Stimulated activated naive B cell treated with anti-CD40 and anti-IgM and Interleukin-4, amounts not matched to agents 10 μg/mL and 1 μg/mL and 100 μg/mL, for 72 hours (primary cell): ENCODE measurements around the gene FOXQ1.
"Not testable (repeated sequence)": the region's sequence is repeated elsewhere in the genome, so short reads cannot be mapped to it uniquely, and the experiment has no call there.

Experiments
- ATAC-seq, 2 donors: fragments of 150-1000 bp; cut with Tn5 transposase; replicated peaks; 2 replicates each; pipeline ENCODE4 v1.10.0; 2021; ENCODE audit warnings: moderate library complexity in 1 of 2
- DNase-seq: peaks from one replicate; pipeline ENCODE4 v3.0.0; 2021
- H3K27ac Mint-ChIP-seq: one replicate; pipeline ENCODE4 v1.8.0; 2022; ENCODE audit warnings: mild to moderate bottlenecking, mixed read lengths
- H3K27me3 Mint-ChIP-seq, 2 donors: one replicate each; pipeline ENCODE4 v1.8.0; 2022; ENCODE audit warnings: mixed read lengths in 2 of 2
- H3K36me3 Mint-ChIP-seq, 2 donors: one replicate each; pipeline ENCODE4 v1.8.0; 2022; ENCODE audit warnings: mixed read lengths in 2 of 2, mild to moderate bottlenecking in 1 of 2
- H3K4me1 Mint-ChIP-seq, 2 donors: one replicate each; pipeline ENCODE4 v1.8.0; 2022; ENCODE audit warnings: mixed read lengths in 2 of 2, mild to moderate bottlenecking in 1 of 2
- H3K4me3 Mint-ChIP-seq, 2 donors: one replicate each; pipeline ENCODE4 v1.8.0; 2022; ENCODE audit warnings: mild to moderate bottlenecking in 2 of 2, mixed read lengths in 2 of 2, moderate library complexity in 1 of 2
- H3K9me3 Mint-ChIP-seq, 2 donors: one replicate each; pipeline ENCODE4 v1.8.0; 2022; ENCODE audit warnings: mixed read lengths in 2 of 2, mild to moderate bottlenecking in 1 of 2

Gene FOXQ1

DNA sequence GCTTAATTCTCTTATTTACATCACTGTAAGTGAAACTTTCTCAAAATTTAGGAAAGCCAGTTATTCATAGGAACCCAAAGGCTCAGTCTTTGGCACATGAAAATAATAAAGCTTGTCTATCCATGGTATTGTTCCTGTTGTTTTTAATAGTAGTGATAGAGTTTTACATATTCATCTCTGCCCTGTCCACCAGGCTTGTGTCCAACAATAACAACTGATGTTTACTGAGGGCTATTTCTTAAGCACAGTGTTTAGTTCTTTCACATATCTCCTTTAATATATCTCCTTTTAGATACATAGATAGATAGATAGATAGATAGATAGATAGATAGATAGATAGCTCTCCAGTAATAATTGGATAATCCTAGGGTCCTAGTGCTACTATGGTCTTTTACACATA, 34.2 kb downstream of the FOXQ1 start:
- Mint-ChIP-seq H3K27ac (no peak overlapping the region), H3K27me3 (peaks cover 51 to 59% of the 10 kb centered on the region in 2 donors), H3K36me3 (peaks cover 3 to 6% of the 10 kb centered on the region in 2 donors), H3K4me1 (no peaks in the 10 kb centered on the region), H3K4me3 (no peak overlapping the region), H3K9me3 (peaks cover 20 to 22% of the 10 kb centered on the region in 2 donors)
- DNase-seq (no peak), ATAC-seq (no peak)

DNA sequence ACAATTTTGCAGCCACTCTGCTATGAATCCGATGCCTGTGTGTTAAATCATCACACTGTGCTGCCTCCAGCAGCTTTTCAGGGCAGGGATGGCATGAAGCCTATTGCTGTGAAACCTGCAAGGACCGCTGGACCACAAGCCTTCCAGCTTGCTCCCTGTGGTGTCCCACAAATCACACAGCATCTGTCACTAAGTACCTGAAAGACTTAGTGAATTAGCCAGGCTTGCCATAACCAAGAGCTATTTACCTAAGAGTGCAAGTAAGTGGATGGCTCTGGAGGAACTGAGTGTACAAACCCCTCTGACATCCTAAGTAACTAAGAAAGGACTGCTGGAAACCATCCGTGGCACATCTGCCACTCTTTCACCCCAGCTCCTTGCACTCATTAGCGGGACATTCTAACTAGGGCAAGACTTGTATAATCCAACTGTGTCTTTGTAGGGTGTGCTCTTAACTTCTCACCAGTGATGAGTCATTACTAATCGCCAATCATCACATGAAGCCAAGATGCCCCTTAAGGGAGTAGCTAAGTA, 34.7 kb downstream of the FOXQ1 start:
- no peak for DNase-seq
- peaks cover 45 to 53% of the 10 kb centered on the region in 2 donors for H3K27me3 Mint-ChIP-seq

DNA sequence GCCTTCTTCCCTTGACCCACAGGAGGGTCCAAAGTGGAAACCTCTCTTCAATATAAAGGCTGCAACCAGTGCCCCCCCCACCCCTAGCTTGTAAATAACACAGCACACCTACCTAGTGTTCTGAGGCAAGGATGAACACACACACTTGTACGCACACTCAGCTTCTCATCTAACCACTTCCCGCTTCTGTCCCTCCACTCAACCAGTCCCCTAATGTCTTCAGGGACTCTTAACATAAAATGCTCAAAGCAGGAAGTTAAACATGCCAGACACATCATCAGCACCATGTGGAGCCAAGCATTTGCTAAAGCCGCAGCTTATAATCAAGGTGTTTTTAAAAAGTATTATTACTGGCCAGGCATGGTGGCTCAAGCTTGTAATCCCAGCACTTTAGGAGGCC, 35.3 kb downstream of the FOXQ1 start:
- DNase-seq (no peak), ATAC-seq (no peak)
- Mint-ChIP-seq H3K36me3 (peaks cover 3 to 6% of the 10 kb centered on the region in 2 donors), H3K4me1 (no peaks in the 10 kb centered on the region), H3K27ac (no peak overlapping the region), H3K9me3 (peaks cover 25% of the 10 kb centered on the region in 2 donors), H3K4me3 (no peak overlapping the region), H3K27me3 (peaks cover 40 to 52% of the 10 kb centered on the region in 2 donors)

More for the DNA sequence above, 34.7 kb downstream of the FOXQ1 start:
- peaks cover 25% of the 10 kb centered on the region in 2 donors for H3K9me3 Mint-ChIP-seq
- no peak overlapping the region for H3K27ac Mint-ChIP-seq
- no peak overlapping the region for H3K4me3 Mint-ChIP-seq
- no peaks in the 10 kb centered on the region for H3K4me1 Mint-ChIP-seq
- no peak for ATAC-seq
- peaks cover 3 to 6% of the 10 kb centered on the region in 2 donors for H3K36me3 Mint-ChIP-seq

DNA sequence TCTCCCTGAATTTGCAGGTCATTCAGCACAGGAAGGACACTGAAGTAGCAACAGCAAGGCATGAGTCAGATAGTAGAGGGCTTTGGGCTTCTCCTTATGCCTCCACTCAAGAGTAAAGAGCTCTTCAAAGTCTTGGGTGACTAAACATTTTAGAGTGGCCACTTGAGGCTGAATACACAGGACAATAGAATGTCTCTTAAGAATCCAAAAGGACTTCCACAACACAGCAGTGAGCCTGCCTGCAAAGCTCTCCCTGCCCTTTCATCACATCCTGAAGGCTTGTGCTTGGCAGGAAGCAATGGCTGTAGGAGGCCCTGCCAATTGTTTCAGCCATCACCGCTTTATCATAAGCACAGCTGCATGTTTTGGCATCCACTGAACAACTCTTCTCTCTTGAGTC, 36.8 kb downstream of the FOXQ1 start:
- peaks cover 3 to 6% of the 10 kb centered on the region in 2 donors for H3K36me3 Mint-ChIP-seq
- ATAC-seq (no peak), DNase-seq (no peak)
- H3K4me3 Mint-ChIP-seq, result no peak overlapping the region
- H3K27me3 Mint-ChIP-seq, result peaks cover 46 to 61% of the 10 kb centered on the region in 2 donors
- peaks cover 24 to 32% of the 10 kb centered on the region in 2 donors for H3K9me3 Mint-ChIP-seq
- no peaks in the 10 kb centered on the region for H3K4me1 Mint-ChIP-seq
- no peak overlapping the region for H3K27ac Mint-ChIP-seq

GRCh38 chr6:1349655-1350054, 37.8 kb downstream of the FOXQ1 start:
- peaks cover 44 to 62% of the 10 kb centered on the region in 2 donors for H3K27me3 Mint-ChIP-seq
- H3K9me3 Mint-ChIP-seq, result peaks cover 14 to 26% of the 10 kb centered on the region in 2 donors
- no peak overlapping the region for H3K27ac Mint-ChIP-seq
- H3K36me3 Mint-ChIP-seq, result peaks cover 3% of the 10 kb centered on the region in 2 donors
- no peak for DNase-seq
- no peak overlapping the region for H3K4me3 Mint-ChIP-seq
- no peaks in the 10 kb centered on the region for H3K4me1 Mint-ChIP-seq
- no peak for ATAC-seq

GRCh38 chr6:1351381-1352008, 39.6 kb downstream of the FOXQ1 start:
- no peak for ATAC-seq
- H3K9me3 Mint-ChIP-seq, result peaks cover 10 to 22% of the 10 kb centered on the region in 2 donors

DNA sequence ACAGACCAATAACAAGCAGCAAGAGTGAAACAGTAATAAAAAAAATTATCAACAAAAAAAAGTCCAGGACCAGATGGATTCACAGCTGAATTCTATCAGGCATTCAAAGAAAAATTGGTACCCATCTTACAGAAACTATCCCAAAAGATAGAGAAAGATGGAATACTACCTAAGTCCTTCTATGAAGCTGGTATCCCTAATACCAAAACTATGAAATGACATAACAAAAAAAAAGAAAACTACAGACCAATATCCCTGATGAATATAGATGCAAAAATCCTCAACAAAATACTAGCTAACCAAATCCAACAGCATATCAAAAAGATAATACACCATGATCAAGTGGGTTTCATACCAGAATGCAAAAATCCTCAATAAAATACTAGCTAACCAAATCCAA, 43.2 kb downstream of the FOXQ1 start:
- not testable (repeated sequence) for H3K4me1 Mint-ChIP-seq, DNase-seq, ATAC-seq, H3K27ac Mint-ChIP-seq, H3K4me3 Mint-ChIP-seq, H3K36me3 Mint-ChIP-seq
- Mint-ChIP-seq H3K27me3 (peaks cover 25 to 51% of the 10 kb centered on the region in 2 donors), H3K9me3 (peaks cover 10 to 20% of the 10 kb centered on the region in 2 donors)

More at GRCh38 chr6:1351381-1352008, 39.6 kb downstream of the FOXQ1 start:
- H3K4me3 Mint-ChIP-seq, result no peak overlapping the region
- DNase-seq, result no peak
- peaks cover 0 to 3% of the 10 kb centered on the region in 2 donors for H3K36me3 Mint-ChIP-seq
- H3K4me1 Mint-ChIP-seq, result no peaks in the 10 kb centered on the region
- H3K27ac Mint-ChIP-seq, result no peak overlapping the region
- H3K27me3 Mint-ChIP-seq, result peaks cover 41 to 65% of the 10 kb centered on the region in 2 donors

DNA sequence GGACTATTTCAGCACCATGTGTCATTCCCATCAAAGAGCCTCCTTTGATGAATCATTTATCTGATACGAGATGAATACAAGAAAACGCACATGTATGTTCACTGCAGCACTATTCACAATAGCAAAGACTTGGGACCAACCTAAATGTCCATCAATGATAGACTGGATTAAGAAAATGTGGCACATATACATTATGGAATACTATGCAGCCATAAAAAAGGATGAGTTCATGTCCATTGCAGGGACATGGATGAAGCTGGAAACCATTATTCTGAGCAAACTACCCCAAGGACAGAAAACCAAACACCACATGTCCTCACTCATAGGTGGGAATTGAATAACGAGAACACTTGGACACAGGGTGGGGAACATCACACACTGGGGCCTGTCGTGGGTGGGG, 49.8 kb downstream of the FOXQ1 start:
- not testable (repeated sequence) for H3K36me3 Mint-ChIP-seq, H3K4me3 Mint-ChIP-seq, H3K27ac Mint-ChIP-seq, H3K4me1 Mint-ChIP-seq, H3K9me3 Mint-ChIP-seq, DNase-seq, ATAC-seq
- peaks cover 37 to 45% of the 10 kb centered on the region in 2 donors for H3K27me3 Mint-ChIP-seq

DNA sequence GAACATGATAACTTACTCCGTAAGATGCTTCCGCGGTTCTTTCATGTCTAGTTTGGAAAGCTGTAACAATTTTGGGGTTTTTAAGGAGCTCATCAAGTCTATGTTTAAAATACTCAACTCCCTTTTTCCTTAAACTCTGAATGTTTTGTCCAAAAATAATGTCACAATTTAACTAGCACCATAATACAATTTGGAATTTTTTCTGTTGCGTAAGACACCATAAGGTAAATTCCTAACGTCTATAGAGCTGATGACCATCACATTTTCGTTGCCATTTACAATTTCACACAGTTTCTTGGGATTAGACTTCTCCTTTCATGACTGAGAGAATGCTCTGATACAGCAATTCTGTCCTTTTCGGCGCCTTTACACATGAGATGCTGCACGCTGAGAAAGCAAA, 50.7 kb downstream of the FOXQ1 start:
- no peaks in the 10 kb centered on the region for H3K9me3 Mint-ChIP-seq
- peaks cover 37 to 52% of the 10 kb centered on the region in 2 donors for H3K27me3 Mint-ChIP-seq
- H3K4me3 Mint-ChIP-seq, result no peak overlapping the region
- no peaks in the 10 kb centered on the region for H3K4me1 Mint-ChIP-seq
- no peaks in the 10 kb centered on the region for H3K36me3 Mint-ChIP-seq
- DNase-seq (no peak), ATAC-seq (no peak)
- no peak overlapping the region for H3K27ac Mint-ChIP-seq

- Mint-ChIP-seq H3K4me1 (no peaks in the 10 kb centered on the region), H3K27ac (no peak overlapping the region), H3K36me3 (no peaks in the 10 kb centered on the region), H3K27me3 (peaks cover 40 to 58% of the 10 kb centered on the region in 2 donors), H3K9me3 (no peaks in the 10 kb centered on the region), H3K4me3 (no peak overlapping the region)
- DNase-seq (no peak), ATAC-seq (no peak)
Observed at GRCh38 chr6:1363298-1363697, 51.4 kb downstream of the FOXQ1 start.

DNA sequence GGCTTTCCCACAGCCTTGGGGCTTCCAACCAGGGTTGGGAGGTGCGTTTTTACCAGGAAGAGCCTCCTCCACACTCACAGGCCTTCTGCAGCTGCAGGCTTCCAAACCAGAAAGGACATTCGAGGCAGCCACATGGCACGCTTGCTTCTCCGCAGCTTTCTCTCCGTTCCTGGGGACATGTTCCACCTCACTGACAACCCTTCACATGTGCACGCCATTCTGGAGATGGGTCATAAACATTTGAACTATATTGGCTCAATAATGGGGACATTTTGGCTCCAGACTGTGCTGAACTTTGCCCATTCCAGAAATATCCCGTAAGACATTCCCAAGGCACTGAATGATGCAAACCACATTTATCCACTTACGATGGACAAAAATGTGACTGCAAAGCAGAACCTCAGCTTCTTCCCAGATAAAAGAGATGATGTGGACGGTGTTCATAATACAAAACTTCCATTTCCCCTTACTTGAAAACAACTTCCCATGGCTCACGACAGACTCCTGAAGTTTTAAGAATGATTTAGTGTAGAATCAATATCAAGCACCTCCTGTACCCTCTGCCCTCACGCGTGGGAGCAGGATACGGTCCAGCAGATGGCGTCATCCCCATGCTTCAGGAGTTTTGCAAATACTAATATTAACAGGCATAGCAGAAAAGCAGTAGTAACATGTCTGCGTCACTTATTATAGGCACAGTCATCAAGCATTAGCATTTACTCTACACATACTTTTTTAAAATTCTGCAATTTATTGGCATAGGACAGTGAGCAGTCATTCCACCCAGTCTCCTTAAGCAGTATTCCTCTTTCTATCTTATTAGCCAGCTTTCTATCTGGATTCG, 52.1 kb downstream of the FOXQ1 start:
- Mint-ChIP-seq H3K4me1 (no peaks in the 10 kb centered on the region), H3K36me3 (no peaks in the 10 kb centered on the region), H3K27ac (no peak overlapping the region), H3K4me3 (no peak overlapping the region), H3K27me3 (peaks cover 44 to 62% of the 10 kb centered on the region in 2 donors), H3K9me3 (no peaks in the 10 kb centered on the region)
- ATAC-seq (no peak), DNase-seq (no peak)
